Gastrocnemius medialis (tissue), 4 donors: ENCODE results near the gene THADA. TPM values are rescaled to one million over a fixed set of nuclear protein-coding genes. Genes with fewer than 3 reads are reported as not detected.

Experiments
- ATAC-seq, 2 donors: fragments of 150-250 bp; one replicate each; pipeline ENCODE4 v1.9.1; 2016
- DNase-seq, 2 donors: peaks; one replicate each; pipeline ENCODE4 v3.0.0-alpha.2; 2019
- H3K27ac ChIP-seq, 4 donors: fragments of 200-600 bp; sonication (generic); 1 replicate in 1 of 4; 2 replicates in 3 of 4; pipeline ENCODE4 v1.5.1; 2016 to 2018; ENCODE audit warnings: mild to moderate bottlenecking in 2 of 4, moderate library complexity in 1 of 4
- H3K27me3 ChIP-seq, 3 donors: fragments of 200-600 bp; sonication (generic) in 2 of 3; 1 replicate in 1 of 3; 2 replicates in 2 of 3; pipeline versions ENCODE4 v1.5.1 to v1.6.0; 2016 to 2019; ENCODE audit warnings: mild to moderate bottlenecking in 1 of 3, moderate library complexity in 1 of 3
- H3K36me3 ChIP-seq, 2 donors: fragments of 200-600 bp; sonication (generic) in 1 of 2; one replicate each; pipeline ENCODE4 v1.5.1; 2017 to 2018
- H3K4me1 ChIP-seq, 2 donors: fragments of 200-600 bp; sonication (generic) in 1 of 2; one replicate each; pipeline ENCODE4 v1.5.1; 2016 to 2017; ENCODE audit warnings: mild to moderate bottlenecking in 2 of 2
- H3K4me3 ChIP-seq, 4 donors: fragments of 200-600 bp; sonication (generic) in 3 of 4; 1 replicate in 1 of 4; 2 replicates in 3 of 4; pipeline ENCODE4 v1.5.1; 2016 to 2019; ENCODE audit warnings: mild to moderate bottlenecking in 2 of 4
- H3K9me3 ChIP-seq, 3 donors: fragments of 200-600 bp; sonication (generic) in 2 of 3; 1 replicate in 1 of 3; 2 replicates in 2 of 3; pipeline ENCODE4 v1.5.1; 2016 to 2019
- POLR2A ChIP-seq, 2 donors: fragments of 450-650 bp; IDR thresholded peaks; one replicate each; pipeline ENCODE4 v1.6.1; 2017; ENCODE audit warnings: antibody characterized with exemption in 2 of 2, mild to moderate bottlenecking in 2 of 2, moderate library complexity in 2 of 2
- in situ Hi-C, 4 donors: fragments of 200-750 bp; cut with MboI; loops; one replicate each; pipeline versions ENCODE4 v1.15.0 to v1.8.0; 2017; ENCODE audit warnings: low sequenced_read_pairs in 4 of 4
- intact Hi-C: fragments of 100-400 bp; cut with DNase I; formaldehyde crosslinking; loops from one replicate; pipeline ENCODE4 v1.15.1; 2023; ENCODE audit warnings: low total_unique reads
- total RNA-seq, 4 donors: library from RNA; depleted of rRNA; stranded (reverse); fragments of >200 nt; gene quantifications; one replicate each; pipeline versions ENCODE4 v1.1.0 to v1.2.3, GENCODE V29; 2016
- TF ChIP-seq, protein P1 (sequence below), 5 experiments: fragments of 450-650 bp in 3 of 5; fragments of 200-600 bp in 2 of 5; sonication (generic) in 2 of 5; IDR thresholded peaks in 4 of 5; conservative IDR thresholded peaks in 1 of 5; 1 replicate in 4 of 5; 2 replicates in 1 of 5; pipeline ENCODE4 v1.5.1; 2016 to 2019; ENCODE audit warnings: antibody characterized with exemption in 5 of 5, mild to moderate bottlenecking in 3 of 5, moderate library complexity in 3 of 5

Gene THADA
- total RNA-seq, 4 donors from 2014 or later = 13.6 to 19.0 (median 16.2) TPM

DNA sequence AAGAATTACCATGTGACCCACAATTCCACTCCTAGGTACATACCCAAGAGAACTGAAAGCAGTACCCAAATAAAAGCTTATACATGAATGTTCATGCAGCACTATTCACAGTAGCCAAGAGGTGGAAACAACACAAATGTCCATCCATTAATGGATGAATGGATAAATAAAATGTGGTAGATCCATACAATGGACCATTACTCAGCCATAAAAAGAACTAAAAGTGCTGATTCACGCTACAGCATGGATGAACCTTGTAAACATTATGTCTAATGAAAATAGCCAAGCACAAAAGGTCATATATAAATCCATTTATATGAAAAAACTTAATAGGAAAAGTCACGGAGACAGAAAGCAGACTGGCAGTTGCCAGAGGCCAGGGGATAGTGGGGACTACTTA, 345.8 kb downstream of the THADA start:
- no peaks in the 10 kb centered on the region for H3K9me3 ChIP-seq
- intact Hi-C loops (no loop called here), in situ Hi-C loops (no loop called here)
- H3K27me3 ChIP-seq = no peaks in the 10 kb centered on the region
- no peak for TF ChIP-seq POLR2A (IDR thresholded peaks at IDR 0.05)
- TF ChIP-seq, protein P1, sequence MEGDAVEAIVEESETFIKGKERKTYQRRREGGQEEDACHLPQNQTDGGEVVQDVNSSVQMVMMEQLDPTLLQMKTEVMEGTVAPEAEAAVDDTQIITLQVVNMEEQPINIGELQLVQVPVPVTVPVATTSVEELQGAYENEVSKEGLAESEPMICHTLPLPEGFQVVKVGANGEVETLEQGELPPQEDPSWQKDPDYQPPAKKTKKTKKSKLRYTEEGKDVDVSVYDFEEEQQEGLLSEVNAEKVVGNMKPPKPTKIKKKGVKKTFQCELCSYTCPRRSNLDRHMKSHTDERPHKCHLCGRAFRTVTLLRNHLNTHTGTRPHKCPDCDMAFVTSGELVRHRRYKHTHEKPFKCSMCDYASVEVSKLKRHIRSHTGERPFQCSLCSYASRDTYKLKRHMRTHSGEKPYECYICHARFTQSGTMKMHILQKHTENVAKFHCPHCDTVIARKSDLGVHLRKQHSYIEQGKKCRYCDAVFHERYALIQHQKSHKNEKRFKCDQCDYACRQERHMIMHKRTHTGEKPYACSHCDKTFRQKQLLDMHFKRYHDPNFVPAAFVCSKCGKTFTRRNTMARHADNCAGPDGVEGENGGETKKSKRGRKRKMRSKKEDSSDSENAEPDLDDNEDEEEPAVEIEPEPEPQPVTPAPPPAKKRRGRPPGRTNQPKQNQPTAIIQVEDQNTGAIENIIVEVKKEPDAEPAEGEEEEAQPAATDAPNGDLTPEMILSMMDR (IDR thresholded peaks at IDR 0.05 in 4 of 5, conservative IDR thresholded peaks at IDR 0.05 in 1 of 5) = no peak
- DNase-seq (no peak), ATAC-seq (no peak)
- peaks cover 0 to 11% of the 10 kb centered on the region in 2 donors for H3K4me1 ChIP-seq
- no peak overlapping the region for H3K4me3 ChIP-seq
- H3K27ac ChIP-seq = no peak overlapping the region
- H3K36me3 ChIP-seq = no peaks in the 10 kb centered on the region

DNA sequence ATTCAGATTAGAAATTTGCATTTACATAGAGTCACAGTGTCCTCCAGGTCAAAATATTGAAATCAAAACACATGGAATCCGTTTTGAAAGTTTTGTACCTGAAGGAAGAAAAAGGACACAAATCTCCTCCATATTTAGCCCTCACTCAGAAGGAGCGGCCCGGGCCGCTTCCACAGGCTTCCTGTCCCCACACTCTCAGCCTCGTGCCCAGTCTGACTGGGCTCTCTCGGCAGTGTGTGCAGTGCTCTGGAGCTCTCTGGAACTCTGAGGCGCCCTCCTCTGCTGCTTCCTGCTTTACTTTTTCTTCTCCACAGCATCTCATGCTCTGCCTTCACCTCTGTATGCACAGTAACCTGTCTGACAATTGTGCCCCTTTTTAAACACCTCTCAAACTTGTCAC, 347.2 kb downstream of the THADA start:
- in situ Hi-C loops (loop anchor here in 1 of 4 donors (25.0 kb wide), 1 partner anchor 411 kb away; no protein-coding TSS in a partner anchor), intact Hi-C loops (no loop called here)
- ATAC-seq (no peak), DNase-seq (no peak)
- H3K27ac ChIP-seq = no peak overlapping the region
- TF ChIP-seq, protein P1 (IDR thresholded peaks at IDR 0.05 in 4 of 5, conservative IDR thresholded peaks at IDR 0.05 in 1 of 5) = no peak
- H3K27me3 ChIP-seq = no peaks in the 10 kb centered on the region
- no peaks in the 10 kb centered on the region for H3K36me3 ChIP-seq
- no peak overlapping the region for H3K4me3 ChIP-seq
- H3K9me3 ChIP-seq = no peaks in the 10 kb centered on the region
- peaks cover 0 to 11% of the 10 kb centered on the region in 2 donors for H3K4me1 ChIP-seq

DNA sequence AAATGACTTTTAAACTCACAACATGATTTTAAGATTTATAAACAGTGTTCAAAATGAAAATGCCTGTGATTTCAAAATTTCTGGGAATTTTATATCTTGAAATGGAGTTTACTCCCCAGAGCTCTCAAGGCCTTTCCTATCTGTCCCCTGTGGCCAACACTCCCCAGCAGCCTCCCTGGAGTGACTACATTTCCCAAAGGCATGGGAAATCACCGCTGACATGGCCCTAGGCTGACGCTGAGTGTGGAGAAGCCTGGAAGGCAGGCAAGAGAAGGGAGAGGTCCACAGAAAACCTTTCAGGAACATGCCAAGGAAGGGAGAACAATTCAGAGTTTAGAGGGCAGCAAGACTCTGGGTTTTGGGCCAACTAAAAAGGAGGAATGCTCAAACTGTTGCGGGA, 349.2 kb downstream of the THADA start:
- H3K9me3 ChIP-seq = no peaks in the 10 kb centered on the region
- H3K27me3 ChIP-seq = no peaks in the 10 kb centered on the region
- H3K36me3 ChIP-seq = no peaks in the 10 kb centered on the region
- peaks cover 0 to 9% of the 10 kb centered on the region in 2 donors for H3K4me1 ChIP-seq
- no peak overlapping the region for H3K27ac ChIP-seq
- ATAC-seq (no peak), DNase-seq (no peak)
- intact Hi-C loops (no loop called here), in situ Hi-C loops (loop anchor here in 1 of 4 donors (25.0 kb wide), 1 partner anchor 409 kb away; no protein-coding TSS in a partner anchor)
- TF ChIP-seq POLR2A (IDR thresholded peaks at IDR 0.05) = no peak
- TF ChIP-seq, protein P1 (IDR thresholded peaks at IDR 0.05 in 4 of 5, conservative IDR thresholded peaks at IDR 0.05 in 1 of 5) = no peak
- no peak overlapping the region for H3K4me3 ChIP-seq

DNA sequence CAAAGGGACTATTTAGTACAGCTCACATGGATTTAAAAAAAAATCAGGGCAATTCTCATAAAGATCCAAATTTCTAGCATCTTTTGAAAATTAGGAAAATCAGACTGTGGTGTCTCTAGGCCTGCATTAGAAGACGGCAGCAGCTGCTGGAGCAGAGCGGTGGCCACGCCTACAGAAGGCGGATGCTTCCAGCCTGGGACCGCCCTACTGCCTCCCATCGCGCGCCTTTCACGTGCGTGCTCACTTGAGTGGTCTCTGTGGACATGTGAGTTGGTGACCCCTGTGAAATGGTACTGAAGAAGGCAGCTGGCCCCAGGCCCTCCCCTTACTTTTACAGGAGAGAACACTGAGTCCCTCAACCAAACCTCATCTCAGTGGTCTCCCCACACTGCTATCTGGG, 354.3 kb downstream of the THADA start:
- Histone ChIP-seq H3K4me3 (no peak overlapping the region), H3K4me1 (no peaks in the 10 kb centered on the region), H3K36me3 (no peaks in the 10 kb centered on the region), H3K27ac (no peak overlapping the region), H3K9me3 (no peaks in the 10 kb centered on the region), H3K27me3 (no peaks in the 10 kb centered on the region)
- DNase-seq = no peak
- TF ChIP-seq, protein P1 (IDR thresholded peaks at IDR 0.05 in 4 of 5, conservative IDR thresholded peaks at IDR 0.05 in 1 of 5) = no peak
- no peak for TF ChIP-seq POLR2A (IDR thresholded peaks at IDR 0.05)
- ATAC-seq = no peak
- in situ Hi-C loops (loop anchor here in 1 of 4 donors (25.0 kb wide), 1 partner anchor 404 kb away; no protein-coding TSS in a partner anchor), intact Hi-C loops (no loop called here)

DNA sequence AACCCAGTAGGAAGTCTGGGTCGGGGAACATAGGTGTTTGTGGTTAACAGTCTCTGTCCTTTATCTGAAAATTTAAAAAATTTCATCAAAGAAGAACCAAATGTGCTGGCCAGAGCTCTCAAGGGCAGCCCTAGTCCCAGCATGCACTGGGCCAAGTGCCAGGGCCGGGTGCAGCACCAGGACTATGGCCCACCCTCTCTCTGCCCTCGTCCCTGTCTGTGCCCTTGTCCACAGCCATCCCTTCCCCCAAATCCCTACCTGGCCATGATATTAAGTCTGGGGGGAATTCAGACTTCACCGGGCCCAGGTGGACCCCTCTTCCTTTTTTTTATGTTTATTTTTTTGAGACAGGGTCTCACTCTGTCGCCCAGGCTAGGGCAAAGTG, 355.1 kb downstream of the THADA start:
- Histone ChIP-seq H3K4me1 (no peaks in the 10 kb centered on the region), H3K9me3 (no peaks in the 10 kb centered on the region), H3K36me3 (no peaks in the 10 kb centered on the region), H3K27ac (peak overlapping the region in 2 of 4 donors; percentile 38 to 49), H3K4me3 (no peak overlapping the region), H3K27me3 (no peaks in the 10 kb centered on the region)
- in situ Hi-C loops (loop anchor here in 1 of 4 donors (25.0 kb wide), 1 partner anchor 403 kb away; no protein-coding TSS in a partner anchor), intact Hi-C loops (no loop called here)
- no peak for ATAC-seq
- DNase-seq = no peak
- no peak for TF ChIP-seq POLR2A (IDR thresholded peaks at IDR 0.05)
- TF ChIP-seq, protein P1 (IDR thresholded peaks at IDR 0.05 in 4 of 5, conservative IDR thresholded peaks at IDR 0.05 in 1 of 5) = no peak
